Osteocyte (in vitro differentiated cells): ENCODE measurements around the gene ABHD12B. TPM values are rescaled to one million over a fixed set of nuclear protein-coding genes. Genes with fewer than 3 reads are reported as not detected.

Experiments used
- DNase-seq: peaks from one replicate; pipeline ENCODE4 v3.0.0; 2021; ENCODE audit warnings: mixed read lengths; ENCODE audit not compliant: unreplicated experiment; ENCODE audit errors: extremely low spot score
- H3K27ac Mint-ChIP-seq: one replicate; pipeline ENCODE4 v1.8.0; 2021; ENCODE audit warnings: mild to moderate bottlenecking, mixed read lengths; ENCODE audit not compliant: unreplicated experiment
- H3K27me3 Mint-ChIP-seq: one replicate; pipeline ENCODE4 v1.8.0; 2021; ENCODE audit warnings: mixed read lengths; ENCODE audit not compliant: unreplicated experiment
- H3K36me3 Mint-ChIP-seq: one replicate; pipeline ENCODE4 v1.8.0; 2021; ENCODE audit warnings: mixed read lengths; ENCODE audit not compliant: unreplicated experiment
- H3K4me1 Mint-ChIP-seq: one replicate; pipeline ENCODE4 v1.8.0; 2021; ENCODE audit warnings: mixed read lengths; ENCODE audit not compliant: unreplicated experiment
- H3K4me3 Mint-ChIP-seq: one replicate; pipeline ENCODE4 v1.8.0; 2021; ENCODE audit warnings: mild to moderate bottlenecking, moderate library complexity, mixed read lengths; ENCODE audit not compliant: unreplicated experiment
- H3K9me3 Mint-ChIP-seq: one replicate; pipeline ENCODE4 v1.8.0; 2021; ENCODE audit warnings: mixed read lengths; ENCODE audit not compliant: unreplicated experiment
- CTCF ChIP-seq: fragments of 200-600 bp; sonication (generic); IDR thresholded peaks from 2 replicates; pipeline ENCODE4 v1.5.0; 2021; ENCODE audit warnings: antibody characterized with exemption, mild to moderate bottlenecking, moderate library complexity
- total RNA-seq: library from RNA; stranded (reverse); gene quantifications from 2 replicates; pipeline ENCODE4 v1.2.1, GENCODE V29; 2021

Gene ABHD12B
- total RNA-seq, 1 donor from 2014 or later, result not detected

GRCh38 chr14:50830044-50830931, 41.6 kb upstream of the ABHD12B start:
- peak overlapping the region; percentile 86 for H3K27ac Mint-ChIP-seq
- peaks cover 28% of the 10 kb centered on the region for H3K4me1 Mint-ChIP-seq
- peak; percentile 86 for DNase-seq
- H3K36me3 Mint-ChIP-seq, result peaks cover 2% of the 10 kb centered on the region
- H3K4me3 Mint-ChIP-seq, result peak overlapping the region; percentile 91
- no peaks in the 10 kb centered on the region for H3K27me3 Mint-ChIP-seq
- TF ChIP-seq CTCF, result no peak
- H3K9me3 Mint-ChIP-seq, result no peaks in the 10 kb centered on the region

DNA sequence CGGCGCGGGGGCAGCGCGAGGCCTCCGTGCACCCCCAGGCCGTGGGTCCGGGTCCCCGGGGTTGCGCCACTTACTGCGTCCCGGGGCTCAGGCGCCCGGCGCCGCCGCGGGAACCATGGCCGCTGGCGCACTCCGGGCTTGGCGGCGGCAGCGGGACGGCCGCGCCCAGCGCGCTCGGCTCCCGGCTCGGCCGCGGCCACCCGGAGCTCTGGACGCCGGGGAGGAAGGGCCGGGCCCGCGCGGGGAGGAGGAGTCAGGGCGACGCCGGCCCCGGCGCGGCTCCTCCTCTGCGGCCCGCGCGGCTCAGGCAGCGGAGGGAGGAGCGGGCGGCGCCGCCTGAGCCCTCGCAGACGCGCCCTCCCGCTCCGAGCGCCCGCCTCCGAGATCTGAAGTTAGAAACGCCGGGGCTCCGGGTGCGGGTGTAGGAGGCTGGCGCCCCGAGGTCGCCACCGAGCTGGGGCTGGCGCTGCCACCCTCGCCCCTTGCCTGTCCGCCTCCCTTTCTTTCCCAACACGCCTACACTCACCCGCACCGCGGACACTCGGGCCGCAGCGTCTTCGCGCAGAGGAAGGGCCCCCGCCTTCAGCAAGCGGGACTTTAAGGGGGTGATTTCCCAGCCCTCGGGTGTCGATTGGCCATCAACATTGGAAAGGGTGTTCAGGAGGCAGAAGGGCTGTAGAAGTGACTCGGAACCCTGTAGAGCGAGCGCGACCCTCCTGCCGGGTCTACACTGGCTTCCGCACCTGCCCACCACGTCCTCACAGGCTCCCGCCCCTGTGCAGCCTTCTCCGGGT, 40.7 kb upstream of the ABHD12B start, which contains the start of gene NIN:
Gene NIN, minus strand, starts transcription at position 231 of the 794 bp plus-strand sequence. CDS start 9,106 bp downstream, outside the sequence.
- H3K27ac Mint-ChIP-seq, result peak within 1 kb of the TSS; percentile 86
- TF ChIP-seq CTCF, result no peak
- peak within 1 kb of the TSS; percentile 93 for H3K4me3 Mint-ChIP-seq
- no peaks in the 10 kb centered on the region for H3K27me3 Mint-ChIP-seq
- DNase-seq, result peak; percentile 91
- no peaks in the 10 kb centered on the region for H3K9me3 Mint-ChIP-seq
- peaks cover 28% of the 10 kb centered on the region for H3K4me1 Mint-ChIP-seq
- H3K36me3 Mint-ChIP-seq, result peaks cover 2% of the 10 kb centered on the region

- DNase-seq, result no peak
- Mint-ChIP-seq H3K9me3 (no peaks in the 10 kb centered on the region), H3K27ac (peak overlapping the region; percentile 81), H3K36me3 (peaks cover 2% of the 10 kb centered on the region), H3K27me3 (no peaks in the 10 kb centered on the region), H3K4me1 (peaks cover 27% of the 10 kb centered on the region), H3K4me3 (peak overlapping the region; percentile 93)
- TF ChIP-seq CTCF, result no peak
Measured at GRCh38 chr14:50831726-50832168, 40.1 kb upstream of the ABHD12B start.

DNA sequence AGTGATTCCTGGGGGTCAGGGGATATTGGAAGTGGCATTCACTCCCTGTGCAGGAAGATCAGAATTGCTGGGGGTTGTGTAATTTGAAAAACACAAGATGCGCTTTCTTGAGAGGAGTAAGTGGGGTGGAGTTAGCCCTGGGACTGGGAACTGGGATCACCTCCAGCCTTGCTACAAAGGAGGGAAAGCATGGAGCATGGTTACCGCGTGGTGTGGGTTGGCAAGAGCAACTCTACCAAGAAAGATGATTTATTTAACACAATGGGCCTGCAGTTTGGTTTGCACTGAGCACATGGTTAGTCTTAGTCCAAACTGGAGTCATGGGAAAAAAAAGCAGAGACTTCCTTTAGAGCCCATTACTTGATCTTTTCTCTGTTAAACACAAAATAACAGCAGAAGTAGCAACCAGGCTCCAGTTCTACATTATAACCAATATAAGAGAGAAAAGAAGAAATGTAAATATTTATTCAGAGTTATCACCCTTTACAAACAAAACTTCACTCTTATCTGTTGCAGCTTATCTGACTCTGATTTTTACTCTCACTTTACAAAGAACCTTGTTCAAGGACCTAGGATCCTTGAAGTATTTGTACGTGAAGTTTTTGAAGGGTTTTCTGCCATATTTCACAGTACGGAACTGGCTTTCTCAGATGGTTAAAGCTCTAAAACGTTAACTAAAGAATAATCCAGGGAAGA, 38.8 kb upstream of the ABHD12B start:
- TF ChIP-seq CTCF, result no peak
- H3K27ac Mint-ChIP-seq, result no peak overlapping the region
- no peak overlapping the region for H3K4me3 Mint-ChIP-seq
- H3K36me3 Mint-ChIP-seq, result no peaks in the 10 kb centered on the region
- H3K27me3 Mint-ChIP-seq, result no peaks in the 10 kb centered on the region
- no peaks in the 10 kb centered on the region for H3K9me3 Mint-ChIP-seq
- no peak for DNase-seq
- H3K4me1 Mint-ChIP-seq, result peaks cover 33% of the 10 kb centered on the region
